ENCODE measurements around the gene ELAVL1.

DNA sequence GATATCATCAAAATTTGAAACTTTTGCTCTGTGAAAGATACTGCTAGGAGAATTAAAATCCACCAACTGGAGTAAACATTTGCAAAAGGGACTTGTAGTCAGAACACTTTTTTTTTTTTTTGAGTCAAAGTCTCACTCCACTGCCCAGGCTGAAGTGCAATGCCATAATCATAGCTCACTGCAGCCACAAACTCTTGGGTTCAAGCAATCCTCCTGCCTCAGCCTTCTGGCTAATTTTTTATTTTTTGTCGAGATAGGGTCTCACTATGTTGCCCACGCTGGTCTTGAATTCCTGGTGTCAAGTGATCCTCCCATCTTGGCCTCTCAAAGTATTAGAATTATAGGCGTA, 9.7 kb downstream of the ELAVL1 start:
- TF ChIP-seq, protein P1, sequence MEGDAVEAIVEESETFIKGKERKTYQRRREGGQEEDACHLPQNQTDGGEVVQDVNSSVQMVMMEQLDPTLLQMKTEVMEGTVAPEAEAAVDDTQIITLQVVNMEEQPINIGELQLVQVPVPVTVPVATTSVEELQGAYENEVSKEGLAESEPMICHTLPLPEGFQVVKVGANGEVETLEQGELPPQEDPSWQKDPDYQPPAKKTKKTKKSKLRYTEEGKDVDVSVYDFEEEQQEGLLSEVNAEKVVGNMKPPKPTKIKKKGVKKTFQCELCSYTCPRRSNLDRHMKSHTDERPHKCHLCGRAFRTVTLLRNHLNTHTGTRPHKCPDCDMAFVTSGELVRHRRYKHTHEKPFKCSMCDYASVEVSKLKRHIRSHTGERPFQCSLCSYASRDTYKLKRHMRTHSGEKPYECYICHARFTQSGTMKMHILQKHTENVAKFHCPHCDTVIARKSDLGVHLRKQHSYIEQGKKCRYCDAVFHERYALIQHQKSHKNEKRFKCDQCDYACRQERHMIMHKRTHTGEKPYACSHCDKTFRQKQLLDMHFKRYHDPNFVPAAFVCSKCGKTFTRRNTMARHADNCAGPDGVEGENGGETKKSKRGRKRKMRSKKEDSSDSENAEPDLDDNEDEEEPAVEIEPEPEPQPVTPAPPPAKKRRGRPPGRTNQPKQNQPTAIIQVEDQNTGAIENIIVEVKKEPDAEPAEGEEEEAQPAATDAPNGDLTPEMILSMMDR (conservative IDR thresholded peaks at IDR 0.05 in 1 of 2, IDR thresholded peaks at IDR 0.05 in 1 of 2; ENCODE audit: extremely low read depth in 1 of 2, insufficient read depth in 1 of 2, low read depth in 1 of 2, low read length in 2 of 2): no peak
- no peak for TF ChIP-seq EZH2 (IDR thresholded peaks at IDR 0.05; ENCODE audit: borderline replicate concordance, low read length)
